Psoas muscle (tissue), 8 donors: ENCODE results near the gene TIMP2. TPM values are rescaled to one million over a fixed set of nuclear protein-coding genes. Genes with fewer than 3 reads are reported as not detected.

Experiments
- ATAC-seq, 4 donors: fragments of 200-7000 bp; cut with Tn5 transposase; one replicate each; pipeline ENCODE4 v1.9.1; 2020; ENCODE audit warnings: moderate library complexity in 3 of 4, mild to moderate bottlenecking in 2 of 4
- DNase-seq, 2 donors: peaks; one replicate each; pipeline ENCODE4 v3.0.0-alpha.2; 2020
- H3K27ac ChIP-seq: fragments of 200-600 bp; one replicate; pipeline ENCODE4 v1.8.0; 2022
- H3K27me3 ChIP-seq, 3 donors: fragments of 200-600 bp in 1 of 3; one replicate each; pipeline versions ENCODE4 v1.6.1 to v1.8.0; 2013 to 2022; ENCODE audit warnings: low read length in 2 of 3, mild to moderate bottlenecking in 2 of 3, moderate library complexity in 1 of 3; ENCODE audit not compliant: insufficient read depth in 3 of 3
- H3K36me3 ChIP-seq, 2 donors: fragments of 200-600 bp in 1 of 2; one replicate each; pipeline versions ENCODE4 v1.6.1 to v1.8.0; 2013 to 2022; ENCODE audit warnings: low read depth in 1 of 2, mild to moderate bottlenecking in 1 of 2, moderate library complexity in 1 of 2; ENCODE audit not compliant: insufficient read depth in 1 of 2
- H3K4me1 ChIP-seq: fragments of 200-600 bp; one replicate; pipeline ENCODE4 v1.8.0; 2022
- H3K4me3 ChIP-seq: fragments of 200-600 bp; one replicate; pipeline ENCODE4 v1.8.0; 2022; ENCODE audit warnings: mild to moderate bottlenecking
- H3K9me3 ChIP-seq: fragments of 200-600 bp; one replicate; pipeline ENCODE4 v1.8.0; 2022
- WGBS, 3 donors: extraction: QIAGEN DNeasy Blood & Tissue Kit; methylation state at CpG; one replicate each; pipeline versions ENCODE4 v1.1.6 to v1.1.7; 2013; 5-methylcytosine and 5-hydroxymethylcytosine counted together
- intact Hi-C, 2 donors: fragments of 100-400 bp; cut with DNase I; formaldehyde crosslinking; loops; one replicate each; pipeline versions ENCODE4 v1.11.0 to v1.14.2; 2022
- polyA plus RNA-seq, 3 donors: library from polyadenylated mRNA; stranded (reverse); fragments of 200-250 nt; gene quantifications; one replicate each; pipeline ENCODE4 v1.2.3, GENCODE V29; 2013
- total RNA-seq, 4 donors: library from RNA; stranded (reverse); fragmentation: NEBNext Ultra II Directional in 2 of 4; extraction: Animal tissue kit (Norgen Biotek cat#: 25700) in 2 of 4; gene quantifications; one replicate each; pipeline versions ENCODE4 v1.2.1 to v1.2.4, GENCODE V29; 2021 to 2023
- TF ChIP-seq, protein P1 (sequence below): fragments of 200-600 bp; IDR thresholded peaks from one replicate; pipeline ENCODE4 v1.8.0; 2022; ENCODE audit warnings: antibody characterized with exemption
- donor health status: healthy with polysubstance abuse.
- donor health status: DM: no; HTN: no; CAD: no; lungs with moderate emphysema.
- donor health status: Bipolar disorder and iron deficiency.
- donor health status: healthy.
- donor health status: DM: yes; HTN: yes; CAD: no.
- donor health status: DM: no; HTN: no; CAD: no.
- donor health status: DM: no; HTN: no; CAD: no.
- donor health status: DM: yes; HTN: yes; CAD: no.

Gene TIMP2
- total and polyA plus RNA-seq, 7 donors, result 10.3 to 53.6 (median 18.5) TPM

DNA sequence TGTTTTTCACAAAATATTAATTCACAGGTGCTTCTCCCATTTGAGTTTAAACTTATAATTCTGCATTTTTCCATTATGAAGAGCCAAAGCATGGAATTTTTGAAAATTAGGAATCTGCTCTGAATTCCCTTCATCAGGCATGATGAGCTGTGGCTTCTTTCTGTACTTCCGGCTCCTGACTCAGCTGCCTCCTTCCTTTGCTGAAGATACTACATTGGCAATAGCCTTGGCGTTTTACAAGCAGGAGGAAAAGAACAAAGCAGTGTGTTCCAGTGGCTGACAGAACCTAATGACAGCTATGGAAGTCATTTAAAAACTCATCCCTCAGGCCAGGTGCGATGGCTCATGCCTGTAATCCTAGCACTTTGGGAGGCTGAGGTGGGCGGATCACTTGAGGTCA is 66.1 kb downstream of the TIMP2 start:
- no peak overlapping the region for H3K4me3 ChIP-seq
- H3K4me1 ChIP-seq, result peaks cover 7% of the 10 kb centered on the region
- DNase-seq, result no peak
- no peaks in the 10 kb centered on the region for H3K9me3 ChIP-seq
- peaks cover 0 to 9% of the 10 kb centered on the region in 2 donors for H3K36me3 ChIP-seq
- ATAC-seq, result no peak
- WGBS, 3 donors, result 79 to 88% (median 80%) methylated on average over 4 of the region's 4 CpGs
- H3K27ac ChIP-seq, result no peak overlapping the region
- TF ChIP-seq, protein P1, sequence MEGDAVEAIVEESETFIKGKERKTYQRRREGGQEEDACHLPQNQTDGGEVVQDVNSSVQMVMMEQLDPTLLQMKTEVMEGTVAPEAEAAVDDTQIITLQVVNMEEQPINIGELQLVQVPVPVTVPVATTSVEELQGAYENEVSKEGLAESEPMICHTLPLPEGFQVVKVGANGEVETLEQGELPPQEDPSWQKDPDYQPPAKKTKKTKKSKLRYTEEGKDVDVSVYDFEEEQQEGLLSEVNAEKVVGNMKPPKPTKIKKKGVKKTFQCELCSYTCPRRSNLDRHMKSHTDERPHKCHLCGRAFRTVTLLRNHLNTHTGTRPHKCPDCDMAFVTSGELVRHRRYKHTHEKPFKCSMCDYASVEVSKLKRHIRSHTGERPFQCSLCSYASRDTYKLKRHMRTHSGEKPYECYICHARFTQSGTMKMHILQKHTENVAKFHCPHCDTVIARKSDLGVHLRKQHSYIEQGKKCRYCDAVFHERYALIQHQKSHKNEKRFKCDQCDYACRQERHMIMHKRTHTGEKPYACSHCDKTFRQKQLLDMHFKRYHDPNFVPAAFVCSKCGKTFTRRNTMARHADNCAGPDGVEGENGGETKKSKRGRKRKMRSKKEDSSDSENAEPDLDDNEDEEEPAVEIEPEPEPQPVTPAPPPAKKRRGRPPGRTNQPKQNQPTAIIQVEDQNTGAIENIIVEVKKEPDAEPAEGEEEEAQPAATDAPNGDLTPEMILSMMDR, result no peak
- no peaks in the 10 kb centered on the region for H3K27me3 ChIP-seq
- intact Hi-C loops, result no loop called here

DNA sequence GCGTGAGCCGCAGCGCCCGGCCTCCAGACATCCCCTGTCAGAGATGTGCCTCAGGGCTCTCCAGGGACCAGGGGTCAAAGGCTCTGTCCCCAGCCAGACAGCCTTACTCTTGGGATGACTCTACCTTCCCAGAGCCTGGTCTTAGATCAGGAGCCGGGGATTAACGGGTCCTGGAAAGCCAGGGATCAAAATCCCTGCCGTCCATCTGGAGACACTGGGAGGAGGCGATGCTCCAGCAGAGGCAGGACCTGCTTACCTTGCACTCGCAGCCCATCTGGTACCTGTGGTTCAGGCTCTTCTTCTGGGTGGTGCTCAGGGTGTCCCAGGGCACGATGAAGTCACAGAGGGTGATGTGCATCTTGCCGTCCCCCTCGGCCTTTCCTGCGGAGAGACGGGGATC is 67.9 kb downstream of the TIMP2 start:
- Histone ChIP-seq H3K36me3 (peaks cover 0 to 16% of the 10 kb centered on the region in 2 donors), H3K9me3 (no peaks in the 10 kb centered on the region), H3K27me3 (no peaks in the 10 kb centered on the region), H3K27ac (no peak overlapping the region), H3K4me3 (no peak overlapping the region), H3K4me1 (peaks cover 3% of the 10 kb centered on the region)
- no peak for ATAC-seq
- intact Hi-C loops, result no loop called here
- TF ChIP-seq, protein P1, result no peak
- peak in 1 of 2 donors; percentile 42 for DNase-seq
- 91 to 93% (median 92%) methylated on average over 14 of the region's 14 CpGs for WGBS, 3 donors

DNA sequence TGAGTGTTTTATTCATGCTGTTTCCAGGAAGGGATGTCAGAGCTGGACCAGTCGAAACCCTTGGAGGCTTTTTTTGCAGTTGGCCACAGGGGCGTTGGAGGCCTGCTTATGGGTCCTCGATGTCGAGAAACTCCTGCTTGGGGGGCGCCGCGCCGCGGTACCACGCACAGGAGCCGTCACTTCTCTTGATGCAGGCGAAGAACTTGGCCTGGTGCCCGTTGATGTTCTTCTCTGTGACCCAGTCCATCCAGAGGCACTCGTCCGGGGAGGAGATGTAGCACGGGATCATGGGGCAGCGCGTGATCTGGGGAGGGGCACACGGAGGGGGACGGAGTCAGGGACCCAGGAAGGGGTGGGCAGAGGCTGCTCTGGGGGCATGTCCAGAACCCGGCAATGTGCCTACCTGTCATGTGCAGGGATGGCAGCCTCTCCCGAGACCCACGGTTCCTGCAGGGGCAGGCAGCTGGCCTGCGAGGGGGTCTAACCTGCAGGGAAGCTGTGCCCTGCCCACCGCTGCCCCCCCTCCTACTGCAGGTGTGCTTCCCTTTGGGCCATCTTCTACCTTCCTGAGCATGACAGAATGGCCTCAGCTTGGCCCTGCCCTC is 69.5 kb downstream of the TIMP2 start:
- Histone ChIP-seq H3K27ac (no peak overlapping the region), H3K4me1 (no peaks in the 10 kb centered on the region), H3K9me3 (no peaks in the 10 kb centered on the region), H3K36me3 (peaks cover 0 to 16% of the 10 kb centered on the region in 2 donors), H3K27me3 (no peaks in the 10 kb centered on the region), H3K4me3 (no peak overlapping the region)
- DNase-seq (peak in 1 of 2 donors; percentile 48), ATAC-seq (no peak)
- TF ChIP-seq, protein P1, result no peak
- WGBS, 3 donors, result 92 to 95% (median 92%) methylated on average over 25 of the region's 25 CpGs
- intact Hi-C loops, result no loop called here

DNA sequence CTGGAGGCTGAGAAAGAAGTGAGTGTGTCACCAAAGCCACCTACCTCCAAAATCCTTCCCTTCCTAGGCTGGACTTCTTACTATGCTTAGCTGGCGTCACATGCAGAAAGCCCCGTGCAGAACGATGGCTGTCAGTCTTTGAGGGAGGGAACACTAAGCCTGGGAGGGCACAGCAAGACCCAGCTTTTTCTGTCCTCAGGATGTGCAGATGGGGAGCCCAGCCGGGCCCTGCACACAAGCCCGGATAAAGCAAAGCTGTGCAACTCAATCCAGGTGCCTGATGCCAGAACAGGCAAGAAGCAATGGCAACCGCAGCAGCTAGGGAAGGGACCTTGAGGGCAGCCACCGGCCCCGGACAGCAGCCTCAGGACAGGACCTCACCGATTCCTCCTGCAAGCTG is 70.7 kb downstream of the TIMP2 start:
- DNase-seq (peak in 1 of 2 donors; percentile 46), ATAC-seq (no peak)
- no peaks in the 10 kb centered on the region for H3K27me3 ChIP-seq
- no peaks in the 10 kb centered on the region for H3K9me3 ChIP-seq
- 79 to 86% (median 82%) methylated on average over 9 of the region's 9 CpGs for WGBS, 3 donors
- TF ChIP-seq, protein P1, result no peak
- intact Hi-C loops, result no loop called here
- H3K4me1 ChIP-seq, result no peaks in the 10 kb centered on the region
- no peak overlapping the region for H3K4me3 ChIP-seq
- no peak overlapping the region for H3K27ac ChIP-seq
- H3K36me3 ChIP-seq, result peaks cover 0 to 16% of the 10 kb centered on the region in 2 donors

DNA sequence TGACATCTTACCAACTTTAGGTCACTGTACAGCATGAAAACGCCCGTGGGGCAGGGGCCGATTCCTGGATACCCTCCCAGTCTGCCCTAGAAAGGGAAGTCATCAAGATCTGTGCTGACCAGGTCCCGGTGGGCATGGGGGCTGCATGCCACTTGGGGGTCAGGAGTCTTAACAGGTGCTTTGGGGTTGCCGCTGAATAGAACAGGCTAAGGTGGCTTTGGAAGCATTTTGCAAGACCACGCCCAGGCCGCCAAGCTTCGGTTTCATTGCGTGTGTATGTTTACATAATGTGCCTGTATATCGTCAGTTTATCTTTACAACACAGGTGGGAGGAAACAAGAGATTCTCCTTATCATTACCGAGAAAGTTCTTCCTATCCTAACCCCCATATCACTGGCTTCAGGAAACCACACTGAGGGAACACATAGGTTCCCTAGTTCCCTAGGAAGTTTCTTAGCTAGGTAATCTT is 71.2 kb downstream of the TIMP2 start:
- no peaks in the 10 kb centered on the region for H3K4me1 ChIP-seq
- TF ChIP-seq, protein P1, result no peak
- H3K9me3 ChIP-seq, result no peaks in the 10 kb centered on the region
- H3K27ac ChIP-seq, result no peak overlapping the region
- DNase-seq (peak in 1 of 2 donors; percentile 27), ATAC-seq (no peak)
- 83 to 87% (median 83%) methylated on average over 11 of the region's 11 CpGs for WGBS, 3 donors
- no peak overlapping the region for H3K4me3 ChIP-seq
- intact Hi-C loops, result no loop called here
- peaks cover 0 to 16% of the 10 kb centered on the region in 2 donors for H3K36me3 ChIP-seq
- no peaks in the 10 kb centered on the region for H3K27me3 ChIP-seq
